OCI-LY3 (cell line): Measurements from ENCODE around the gene SIAH3.

Source experiments
- H2AFZ ChIP-seq: fragments of 200-600, 300-600 bp; shearing (Covaris generic); 2 replicates; pipeline ENCODE4 v1.6.0; 2014; ENCODE audit warnings: antibody characterized with exemption, low read depth, low read length
- H3K27ac ChIP-seq: fragments of 200-600, 300-600 bp; sonication (generic); 2 replicates; pipeline ENCODE4 v1.5.1; 2014; ENCODE audit warnings: mild to moderate bottlenecking, low read length, moderate library complexity, mixed read lengths
- H3K27me3 ChIP-seq: fragments of 200-600, 300-600 bp; sonication (generic); 2 replicates; pipeline ENCODE4 v1.6.1; 2014; ENCODE audit warnings: low read depth, low read length, mixed read lengths
- H3K36me3 ChIP-seq: fragments of 200-600, 300-600 bp; sonication (generic); replicated peaks from 2 replicates; pipeline ENCODE3; 2014; ENCODE audit warnings: low read depth, low read length, mixed read lengths
- H3K4me1 ChIP-seq: fragments of 300-600, 200-600 bp; sonication (generic); 2 replicates; pipeline ENCODE4 v1.6.1; 2014; ENCODE audit warnings: low read length, mixed read lengths
- H3K4me2 ChIP-seq: fragments of 200-600, 300-600 bp; sonication (generic); 2 replicates; pipeline ENCODE4 v1.6.1; 2014; ENCODE audit warnings: low read length, mixed read lengths
- H3K4me3 ChIP-seq: fragments of 300-600, 200-600 bp; sonication (generic); 2 replicates; pipeline ENCODE4 v1.5.1; 2014; ENCODE audit warnings: antibody characterized with exemption, mild to moderate bottlenecking, low read length, moderate library complexity
- H3K79me2 ChIP-seq: fragments of 300-600, 200-600 bp; shearing (Covaris generic); 2 replicates; pipeline ENCODE4 v1.6.1; 2014; ENCODE audit warnings: mild to moderate bottlenecking, low read length, mixed read lengths
- H3K9ac ChIP-seq: fragments of 300-600, 200-600 bp; shearing (Covaris generic); 2 replicates; pipeline ENCODE4 v1.6.0; 2014; ENCODE audit warnings: mild to moderate bottlenecking, low read length, moderate library complexity
- H3K9me3 ChIP-seq: fragments of 200-600, 300-600 bp; shearing (Covaris generic); 2 replicates; pipeline ENCODE4 v1.6.1; 2014; ENCODE audit warnings: low read length, mixed read lengths; ENCODE audit not compliant: insufficient read depth
- H4K20me1 ChIP-seq: fragments of 200-600, 300-600 bp; sonication (generic); 2 replicates; pipeline ENCODE4 v1.6.1; 2016; ENCODE audit warnings: low read length, mixed read lengths; ENCODE audit not compliant: insufficient read depth
- EZH2phosphoT487 ChIP-seq: fragments of 200-600 bp; shearing (Covaris generic); IDR thresholded peaks from 2 replicates; pipeline ENCODE4 v1.6.1; 2018; ENCODE audit warnings: antibody characterized with exemption, mixed run types, low read depth
- TF ChIP-seq, protein P1 (sequence below): fragments of 200-600, 300-600 bp; sonication (generic); IDR thresholded peaks from 2 replicates; pipeline ENCODE4 v1.5.1; 2014; ENCODE audit warnings: antibody characterized with exemption, low read length, low read depth

The SIAH3 gene

DNA sequence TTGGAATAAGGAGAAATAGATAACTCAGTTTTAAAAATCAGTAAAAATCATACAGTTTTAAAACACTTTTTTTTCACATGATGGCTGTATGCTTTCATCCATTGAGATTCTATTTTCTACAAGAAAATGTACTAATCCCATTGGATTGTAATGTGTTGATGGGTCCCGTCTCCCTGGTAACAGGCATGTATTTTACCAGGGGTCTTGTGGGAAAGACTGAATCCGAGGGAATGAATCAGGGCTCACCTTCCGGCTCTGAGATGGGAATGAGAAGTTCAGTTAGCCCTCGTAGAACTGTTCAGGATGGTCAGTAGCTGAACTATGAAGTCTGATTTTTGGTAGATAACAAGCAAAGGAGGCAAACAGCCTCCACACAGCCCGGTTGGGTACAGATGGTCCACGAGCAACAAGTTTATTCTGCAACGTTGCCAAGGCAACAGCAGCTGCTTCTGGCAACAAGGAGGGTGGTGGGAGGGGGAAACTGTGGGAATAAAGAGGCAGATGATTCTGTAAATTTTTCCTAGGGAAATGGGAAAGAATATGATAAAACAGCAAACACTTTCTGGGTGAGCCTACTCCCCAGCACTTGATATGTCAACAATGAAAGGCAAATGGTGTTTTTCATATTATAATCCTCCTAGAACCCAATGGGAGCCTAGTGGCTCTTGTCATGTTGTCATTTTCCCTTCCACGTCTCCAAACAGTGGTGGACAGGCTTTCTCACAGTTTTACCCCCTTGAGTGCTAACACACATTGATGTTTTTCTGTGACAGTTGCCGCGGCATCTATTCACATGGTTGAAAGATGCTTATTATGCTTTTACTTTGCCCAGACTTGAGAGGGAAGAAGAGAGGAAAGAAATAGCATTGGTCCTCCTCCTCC, 12.4 kb upstream of the SIAH3 start:
- Histone ChIP-seq H3K36me3 (no peaks in the 10 kb centered on the region), H3K9me3 (no peaks in the 10 kb centered on the region), H3K27me3 (peaks cover 47% of the 10 kb centered on the region), H3K27ac (no peak overlapping the region), H4K20me1 (no peaks in the 10 kb centered on the region), H3K79me2 (no peaks in the 10 kb centered on the region), H3K9ac (no peak overlapping the region), H3K4me2 (no peak overlapping the region), H2AFZ (no peak overlapping the region), H3K4me3 (no peak overlapping the region), H3K4me1 (no peaks in the 10 kb centered on the region)
- TF ChIP-seq, protein P1, sequence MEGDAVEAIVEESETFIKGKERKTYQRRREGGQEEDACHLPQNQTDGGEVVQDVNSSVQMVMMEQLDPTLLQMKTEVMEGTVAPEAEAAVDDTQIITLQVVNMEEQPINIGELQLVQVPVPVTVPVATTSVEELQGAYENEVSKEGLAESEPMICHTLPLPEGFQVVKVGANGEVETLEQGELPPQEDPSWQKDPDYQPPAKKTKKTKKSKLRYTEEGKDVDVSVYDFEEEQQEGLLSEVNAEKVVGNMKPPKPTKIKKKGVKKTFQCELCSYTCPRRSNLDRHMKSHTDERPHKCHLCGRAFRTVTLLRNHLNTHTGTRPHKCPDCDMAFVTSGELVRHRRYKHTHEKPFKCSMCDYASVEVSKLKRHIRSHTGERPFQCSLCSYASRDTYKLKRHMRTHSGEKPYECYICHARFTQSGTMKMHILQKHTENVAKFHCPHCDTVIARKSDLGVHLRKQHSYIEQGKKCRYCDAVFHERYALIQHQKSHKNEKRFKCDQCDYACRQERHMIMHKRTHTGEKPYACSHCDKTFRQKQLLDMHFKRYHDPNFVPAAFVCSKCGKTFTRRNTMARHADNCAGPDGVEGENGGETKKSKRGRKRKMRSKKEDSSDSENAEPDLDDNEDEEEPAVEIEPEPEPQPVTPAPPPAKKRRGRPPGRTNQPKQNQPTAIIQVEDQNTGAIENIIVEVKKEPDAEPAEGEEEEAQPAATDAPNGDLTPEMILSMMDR: no peak
- TF ChIP-seq EZH2phosphoT487: no peak

DNA sequence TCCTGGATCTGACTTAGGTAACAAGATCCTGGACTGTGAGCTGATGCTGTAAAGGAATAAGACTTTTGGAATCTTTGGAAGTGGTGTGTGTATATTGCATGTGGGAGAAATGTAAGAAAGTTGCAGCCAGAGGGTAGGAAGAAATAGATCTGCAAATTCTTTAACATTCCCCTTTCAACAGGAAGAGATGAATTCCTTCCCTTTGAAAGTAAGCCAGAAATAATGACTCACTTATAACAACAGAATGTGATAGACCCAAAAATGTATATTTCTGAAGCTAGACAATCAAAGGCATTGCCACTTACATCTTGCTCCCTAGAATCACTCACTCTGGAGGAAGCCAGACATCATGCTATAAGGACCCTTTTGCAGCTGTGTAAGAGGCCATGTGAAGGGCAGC, 9.8 kb upstream of the SIAH3 start:
- H3K9me3 ChIP-seq: no peaks in the 10 kb centered on the region
- no peak overlapping the region for H3K4me3 ChIP-seq
- no peak for TF ChIP-seq EZH2phosphoT487
- H3K4me2 ChIP-seq: no peak overlapping the region
- H3K4me1 ChIP-seq: no peaks in the 10 kb centered on the region
- no peak overlapping the region for H2AFZ ChIP-seq
- H3K27ac ChIP-seq: no peak overlapping the region
- peaks cover 56% of the 10 kb centered on the region for H3K27me3 ChIP-seq
- H3K79me2 ChIP-seq: no peaks in the 10 kb centered on the region
- no peak overlapping the region for H3K9ac ChIP-seq
- no peaks in the 10 kb centered on the region for H3K36me3 ChIP-seq
- H4K20me1 ChIP-seq: no peaks in the 10 kb centered on the region

DNA sequence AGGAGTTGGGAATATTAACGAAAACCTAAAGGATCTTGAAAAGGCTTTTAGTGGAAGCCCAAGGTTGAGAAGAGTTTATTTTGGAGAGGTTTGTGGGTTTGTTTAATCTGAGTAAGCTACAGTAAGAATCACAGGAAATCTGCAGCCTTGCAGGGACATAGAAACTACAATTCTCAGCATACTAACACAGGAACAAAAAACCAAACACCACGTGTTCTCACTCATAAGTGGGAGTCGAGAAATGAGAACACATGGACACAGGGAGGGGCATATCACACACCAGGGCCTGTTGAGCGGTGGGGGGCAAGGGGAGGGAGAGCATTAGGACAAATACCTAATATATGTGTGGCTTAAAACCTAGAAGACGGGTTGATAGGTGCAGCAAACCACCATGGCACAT, 8.7 kb upstream of the SIAH3 start:
- Histone ChIP-seq H2AFZ (no peak overlapping the region), H3K27ac (no peak overlapping the region), H3K9ac (no peak overlapping the region), H3K4me3 (no peak overlapping the region), H3K36me3 (no peaks in the 10 kb centered on the region), H3K27me3 (peaks cover 62% of the 10 kb centered on the region), H3K79me2 (no peaks in the 10 kb centered on the region), H3K4me2 (no peak overlapping the region), H4K20me1 (no peaks in the 10 kb centered on the region), H3K9me3 (no peaks in the 10 kb centered on the region), H3K4me1 (no peaks in the 10 kb centered on the region)
- TF ChIP-seq, protein P1: no peak
- TF ChIP-seq EZH2phosphoT487: no peak

DNA sequence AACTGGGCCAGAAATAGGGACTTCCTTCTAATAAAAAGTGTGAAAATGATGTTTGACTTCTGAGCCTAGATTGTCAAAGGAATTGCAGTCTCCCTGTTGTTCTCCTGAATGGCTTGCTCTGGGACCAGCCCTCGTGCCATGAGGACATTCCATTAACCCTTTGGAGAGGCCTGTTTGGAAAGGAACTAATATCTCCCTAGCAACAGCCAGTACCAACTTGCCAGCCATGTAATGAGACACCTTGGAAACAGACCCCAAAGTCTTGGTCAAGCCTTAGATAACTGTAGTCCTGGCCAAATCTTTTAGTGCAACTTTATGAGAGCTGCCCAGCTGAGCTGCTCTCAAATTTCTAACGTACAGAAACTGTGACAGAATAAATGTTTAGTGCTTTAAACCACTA, 8.2 kb upstream of the SIAH3 start:
- Histone ChIP-seq H2AFZ (no peak overlapping the region), H3K36me3 (no peaks in the 10 kb centered on the region), H3K79me2 (no peaks in the 10 kb centered on the region), H3K27ac (no peak overlapping the region), H3K9me3 (peaks cover 3% of the 10 kb centered on the region; the same call in 1 of the 2 replicates), H3K4me1 (no peaks in the 10 kb centered on the region), H4K20me1 (no peaks in the 10 kb centered on the region), H3K4me3 (no peak overlapping the region), H3K4me2 (no peak overlapping the region), H3K9ac (no peak overlapping the region), H3K27me3 (peaks cover 59% of the 10 kb centered on the region)
- TF ChIP-seq EZH2phosphoT487: no peak
- TF ChIP-seq, protein P1: no peak
